ENCODE measurements around the gene RANBP1. TPM values are rescaled to one million over a fixed set of nuclear protein-coding genes. Genes with fewer than 3 reads are reported as not detected.
"Not testable (repeated sequence)": the region's sequence is repeated elsewhere in the genome, so short reads cannot be mapped to it uniquely, and the experiment has no call there.

The RANBP1 gene
- total and polyA plus RNA-seq, 2 donors (not counting 1 experiment from before 2014, with no cell fraction given), result 67.0 to 77.6 TPM

DNA sequence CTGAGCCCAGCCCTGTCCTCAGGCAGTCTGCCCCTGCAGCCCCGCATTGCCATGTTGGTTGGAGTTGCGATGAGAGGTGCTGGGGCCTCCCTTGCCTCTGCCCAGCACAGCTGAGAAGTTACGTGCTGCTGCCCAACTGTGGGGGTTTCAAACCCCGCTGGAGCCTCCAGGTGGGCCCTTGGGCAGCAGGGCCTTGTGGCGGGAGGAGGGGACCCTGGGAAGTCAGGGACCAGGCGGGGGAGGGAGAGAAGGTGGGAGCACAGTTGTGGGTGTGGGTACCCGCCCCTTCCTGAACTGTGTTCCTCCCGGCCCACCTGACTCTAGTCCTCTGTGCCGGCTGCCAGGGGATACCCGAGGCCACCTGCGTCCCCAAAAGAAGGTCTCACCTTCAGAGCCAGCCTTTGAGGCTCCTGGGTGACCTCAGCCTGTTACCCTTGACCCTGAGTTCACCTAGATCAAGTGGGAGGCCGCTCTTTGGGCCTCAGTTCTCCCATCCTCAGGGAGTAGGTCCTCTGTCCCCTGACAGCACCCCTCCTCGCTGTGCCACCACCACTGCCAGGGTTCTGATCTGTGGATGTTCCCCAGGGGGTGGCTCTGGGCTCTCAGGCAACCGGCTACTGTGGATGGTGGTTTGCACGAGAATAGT is 42.6 kb downstream of the RANBP1 start:
- Mint-ChIP-seq H3K9me3 (ENCODE audit: insufficient read depth) (no peaks in the 10 kb centered on the region), H3K4me1 (peaks cover 2% of the 10 kb centered on the region), H3K4me3 (no peak overlapping the region), H3K27me3 (peaks cover 10% of the 10 kb centered on the region), H3K27ac (no peak overlapping the region)
- no peak for TF ChIP-seq EZH2 (IDR thresholded peaks at IDR 0.05; ENCODE audit: borderline replicate concordance, insufficient read depth, low read depth, low read length, poor library complexity, severe bottlenecking)
- TF ChIP-seq CTCF (IDR thresholded peaks at IDR 0.05), result no peak
- Histone ChIP-seq H4K20me1 (ENCODE audit: control insufficient read depth, insufficient read depth, low read length, poor library complexity, severe bottlenecking) (no peaks in the 10 kb centered on the region), H3K79me2 (ENCODE audit: control insufficient read depth, insufficient read depth, low read length) (no peaks in the 10 kb centered on the region), H3K36me3 (replicated peaks in 1 of 2; ENCODE audit: control extremely low read depth in 1 of 2, control insufficient read depth in 1 of 2, extremely low read depth in 1 of 2, insufficient read depth in 2 of 2, low read length in 1 of 2) (no peaks in the 10 kb centered on the region), H3K4me1 (ENCODE audit: control insufficient read depth in 2 of 2, insufficient read depth in 2 of 2, low read length in 2 of 2) (peaks cover 0 to 3% of the 10 kb centered on the region in 2 donors), H3K27me3 (replicated peaks in 1 of 4; ENCODE audit: control extremely low read depth in 1 of 4, control insufficient read depth in 3 of 4, insufficient read depth in 4 of 4, low read length in 3 of 4) (peaks cover 0 to 40% (median 10%) of the 10 kb centered on the region in 4 experiments), H3K4me2 (replicated peaks; ENCODE audit: low read depth, low read length, poor library complexity, severe bottlenecking) (no peak overlapping the region), H3K9ac (ENCODE audit: low read length) (no peak overlapping the region), H2AFZ (ENCODE audit: insufficient read depth, low read depth, low read length, poor library complexity, severe bottlenecking) (no peak overlapping the region), H3K9me3 (ENCODE audit: control extremely low read depth in 1 of 3, control insufficient read depth in 2 of 3, insufficient read depth in 1 of 3, low read length in 2 of 3) (peaks cover 0 to 13% (median 0%) of the 10 kb centered on the region in 3 donors), H3K27ac (ENCODE audit: low read length in 2 of 2) (no peak overlapping the region), H3K4me3 (ENCODE audit: control extremely low read depth in 1 of 5, extremely low read depth in 1 of 5, insufficient read depth in 1 of 5, low read depth in 2 of 5, low read length in 4 of 5) (no peak overlapping the region)
- CTCF ChIA-PET, result interaction anchor here (1.8 to 2.4 kb wide), 2 partner anchors 126 to 128 kb away, joined by 8 to 14 read pairs; no protein-coding TSS in a partner anchor
- POLR2A ChIA-PET, result no interaction called here
- 21% methylated on average over 14 of the region's 15 CpGs for WGBS (ENCODE audit: insufficient coverage)
- ATAC-seq (ENCODE audit: low read depth) (no peak), DNase-seq (no peak)
- intact Hi-C loops (cut with micrococcal nuclease), result no loop called here

DNA sequence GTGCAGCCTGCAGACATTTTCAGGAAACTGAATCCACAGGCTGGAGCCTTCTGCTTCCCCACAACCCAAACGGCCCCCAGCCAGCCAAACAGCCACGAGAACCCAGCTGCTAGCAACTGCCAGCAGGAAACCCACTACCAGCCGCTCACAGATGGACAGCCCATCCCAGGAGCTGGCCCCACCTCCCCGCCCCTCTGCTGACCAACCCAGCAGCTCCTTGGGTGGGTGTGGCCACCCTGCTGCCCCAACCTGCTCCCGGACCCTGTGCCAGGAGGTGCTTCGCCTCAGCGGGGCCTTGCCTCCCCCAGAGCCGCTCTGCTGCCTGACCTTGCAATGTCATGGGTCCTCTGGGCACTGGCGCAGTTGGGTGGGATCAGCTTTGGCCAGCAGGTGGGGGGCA is 43.2 kb downstream of the RANBP1 start:
- Histone ChIP-seq H3K9ac (ENCODE audit: low read length) (no peak overlapping the region), H2AFZ (ENCODE audit: insufficient read depth, low read depth, low read length, poor library complexity, severe bottlenecking) (no peak overlapping the region), H3K4me2 (replicated peaks; ENCODE audit: low read depth, low read length, poor library complexity, severe bottlenecking) (no peak overlapping the region), H4K20me1 (ENCODE audit: control insufficient read depth, insufficient read depth, low read length, poor library complexity, severe bottlenecking) (no peaks in the 10 kb centered on the region), H3K79me2 (ENCODE audit: control insufficient read depth, insufficient read depth, low read length) (no peaks in the 10 kb centered on the region), H3K27ac (ENCODE audit: low read length in 2 of 2) (no peak overlapping the region), H3K4me3 (ENCODE audit: control extremely low read depth in 1 of 5, extremely low read depth in 1 of 5, insufficient read depth in 1 of 5, low read depth in 2 of 5, low read length in 4 of 5) (no peak overlapping the region), H3K36me3 (replicated peaks in 1 of 2; ENCODE audit: control extremely low read depth in 1 of 2, control insufficient read depth in 1 of 2, extremely low read depth in 1 of 2, insufficient read depth in 2 of 2, low read length in 1 of 2) (no peaks in the 10 kb centered on the region), H3K27me3 (replicated peaks in 1 of 4; ENCODE audit: control extremely low read depth in 1 of 4, control insufficient read depth in 3 of 4, insufficient read depth in 4 of 4, low read length in 3 of 4) (peaks cover 0 to 40% (median 10%) of the 10 kb centered on the region in 4 experiments), H3K4me1 (ENCODE audit: control insufficient read depth in 2 of 2, insufficient read depth in 2 of 2, low read length in 2 of 2) (peaks cover 0 to 3% of the 10 kb centered on the region in 2 donors), H3K9me3 (ENCODE audit: control extremely low read depth in 1 of 3, control insufficient read depth in 2 of 3, insufficient read depth in 1 of 3, low read length in 2 of 3) (peaks cover 0 to 13% (median 0%) of the 10 kb centered on the region in 3 donors)
- 4% methylated on average over 7 of the region's 9 CpGs for WGBS (ENCODE audit: insufficient coverage)
- no peak overlapping the region for H3K4me3 Mint-ChIP-seq
- no peak overlapping the region for H3K27ac Mint-ChIP-seq
- H3K27me3 Mint-ChIP-seq, result peaks cover 10% of the 10 kb centered on the region
- ATAC-seq (ENCODE audit: low read depth), result no peak
- no peak for DNase-seq
- TF ChIP-seq CTCF (IDR thresholded peaks at IDR 0.05) (no peak), EZH2 (IDR thresholded peaks at IDR 0.05; ENCODE audit: borderline replicate concordance, insufficient read depth, low read depth, low read length, poor library complexity, severe bottlenecking) (no peak)
- ChIA-PET CTCF (interaction anchor here (1.8 kb wide), 1 partner anchor 126 kb away, joined by 8 read pairs; no protein-coding TSS in a partner anchor), POLR2A (no interaction called here)
- H3K4me1 Mint-ChIP-seq, result peaks cover 2% of the 10 kb centered on the region
- intact Hi-C loops (cut with micrococcal nuclease), result no loop called here
- H3K9me3 Mint-ChIP-seq (ENCODE audit: insufficient read depth), result no peaks in the 10 kb centered on the region

- H3K79me2 ChIP-seq (ENCODE audit: control insufficient read depth, insufficient read depth, low read length); H3K4me1 Mint-ChIP-seq; H4K20me1 ChIP-seq (ENCODE audit: control insufficient read depth, insufficient read depth, low read length, poor library complexity, severe bottlenecking); H3K9ac ChIP-seq (ENCODE audit: low read length); POLR2A ChIA-PET; H3K36me3 ChIP-seq (replicated peaks in 1 of 2; ENCODE audit: control extremely low read depth in 1 of 2, control insufficient read depth in 1 of 2, extremely low read depth in 1 of 2, insufficient read depth in 2 of 2, low read length in 1 of 2); H2AFZ ChIP-seq (ENCODE audit: insufficient read depth, low read depth, low read length, poor library complexity, severe bottlenecking); H3K4me1 ChIP-seq (ENCODE audit: control insufficient read depth in 2 of 2, insufficient read depth in 2 of 2, low read length in 2 of 2); H3K4me2 ChIP-seq (replicated peaks; ENCODE audit: low read depth, low read length, poor library complexity, severe bottlenecking); H3K9me3 Mint-ChIP-seq (ENCODE audit: insufficient read depth); ATAC-seq (ENCODE audit: low read depth); H3K27ac Mint-ChIP-seq; H3K4me3 ChIP-seq (ENCODE audit: control extremely low read depth in 1 of 5, extremely low read depth in 1 of 5, insufficient read depth in 1 of 5, low read depth in 2 of 5, low read length in 4 of 5); intact Hi-C loops (cut with micrococcal nuclease); H3K4me3 Mint-ChIP-seq; DNase-seq; H3K27ac ChIP-seq (ENCODE audit: low read length in 2 of 2): not testable (repeated sequence)
- H3K9me3 ChIP-seq (ENCODE audit: control extremely low read depth in 1 of 3, control insufficient read depth in 2 of 3, insufficient read depth in 1 of 3, low read length in 2 of 3), result peaks cover 0 to 13% (median 0%) of the 10 kb centered on the region in 3 donors
- H3K27me3 Mint-ChIP-seq, result peaks cover 10% of the 10 kb centered on the region
- CTCF ChIA-PET, result interaction anchor here (1.8 kb wide), 1 partner anchor 125 kb away, joined by 8 read pairs; no protein-coding TSS in a partner anchor
- peaks cover 0 to 40% (median 10%) of the 10 kb centered on the region in 4 experiments for H3K27me3 ChIP-seq (replicated peaks in 1 of 4; ENCODE audit: control extremely low read depth in 1 of 4, control insufficient read depth in 3 of 4, insufficient read depth in 4 of 4, low read length in 3 of 4)
- WGBS (ENCODE audit: insufficient coverage), result 88% methylated on average over 1 of the region's 14 CpGs
These were observed 43.6 kb downstream of the RANBP1 start for GRCh38 chr22:20159531-20159930.
